ENCODE data around the gene USP54. TPM values are rescaled to one million over a fixed set of nuclear protein-coding genes. Genes with fewer than 3 reads are reported as not detected.

Gene USP54
- total RNA-seq, 4 donors from 2014 or later, result 54.0 to 83.5 (median 65.8) TPM

DNA sequence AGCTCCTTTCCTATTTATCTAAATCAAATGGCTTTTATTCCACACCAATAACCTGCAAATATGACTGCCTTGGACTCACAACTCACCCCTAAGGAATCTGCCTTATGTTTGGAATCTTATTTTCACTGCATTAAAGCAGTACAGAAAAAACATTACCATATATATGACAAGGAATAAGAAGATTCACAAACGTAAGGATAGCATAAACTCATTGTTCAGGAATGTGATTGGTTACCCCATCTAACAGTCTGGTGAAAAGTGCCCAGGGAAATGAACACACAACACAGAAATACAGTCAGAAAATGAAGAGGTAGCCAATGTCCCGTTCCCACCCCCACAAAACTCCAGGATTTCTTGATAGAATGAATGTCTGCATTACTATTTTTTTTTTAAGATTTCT is 97.4 kb downstream of the USP54 start:
- WGBS, 2 donors, result 20% methylated on average over 2 of the region's 2 CpGs
- intact Hi-C loops (cut with DNase I; ENCODE audit: low total_unique reads), result no loop called here
- DNase-seq (ENCODE audit: low spot score in 2 of 2), result no peak
- TF ChIP-seq, protein P1, sequence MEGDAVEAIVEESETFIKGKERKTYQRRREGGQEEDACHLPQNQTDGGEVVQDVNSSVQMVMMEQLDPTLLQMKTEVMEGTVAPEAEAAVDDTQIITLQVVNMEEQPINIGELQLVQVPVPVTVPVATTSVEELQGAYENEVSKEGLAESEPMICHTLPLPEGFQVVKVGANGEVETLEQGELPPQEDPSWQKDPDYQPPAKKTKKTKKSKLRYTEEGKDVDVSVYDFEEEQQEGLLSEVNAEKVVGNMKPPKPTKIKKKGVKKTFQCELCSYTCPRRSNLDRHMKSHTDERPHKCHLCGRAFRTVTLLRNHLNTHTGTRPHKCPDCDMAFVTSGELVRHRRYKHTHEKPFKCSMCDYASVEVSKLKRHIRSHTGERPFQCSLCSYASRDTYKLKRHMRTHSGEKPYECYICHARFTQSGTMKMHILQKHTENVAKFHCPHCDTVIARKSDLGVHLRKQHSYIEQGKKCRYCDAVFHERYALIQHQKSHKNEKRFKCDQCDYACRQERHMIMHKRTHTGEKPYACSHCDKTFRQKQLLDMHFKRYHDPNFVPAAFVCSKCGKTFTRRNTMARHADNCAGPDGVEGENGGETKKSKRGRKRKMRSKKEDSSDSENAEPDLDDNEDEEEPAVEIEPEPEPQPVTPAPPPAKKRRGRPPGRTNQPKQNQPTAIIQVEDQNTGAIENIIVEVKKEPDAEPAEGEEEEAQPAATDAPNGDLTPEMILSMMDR (IDR thresholded peaks at IDR 0.05), result no peak
- no peak for TF ChIP-seq POLR2A (IDR thresholded peaks at IDR 0.05)
- H3K4me3 ChIP-seq (ENCODE audit: low read depth, poor library complexity, severe bottlenecking), result no peak overlapping the region

DNA sequence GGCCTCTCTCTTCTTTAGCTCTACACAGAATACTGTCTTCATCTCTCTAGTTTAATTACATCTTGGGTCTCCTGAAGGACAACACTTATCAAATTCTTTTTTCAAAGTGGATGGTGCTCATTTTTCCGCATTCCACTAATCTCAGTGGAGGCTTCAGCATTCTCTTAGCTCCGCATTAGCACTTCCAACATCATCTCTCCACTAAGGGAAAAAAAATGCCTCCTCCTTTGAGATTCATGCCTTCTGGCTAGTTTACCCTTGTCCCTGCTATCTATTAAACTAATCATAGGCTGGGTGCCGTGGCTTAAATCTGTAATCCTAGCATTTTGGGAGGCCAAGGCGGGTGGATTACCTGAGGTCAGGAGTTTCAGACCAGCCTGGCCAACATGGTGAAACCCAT is 104.5 kb downstream of the USP54 start:
- H3K4me3 ChIP-seq (ENCODE audit: low read depth, poor library complexity, severe bottlenecking), result no peak overlapping the region
- intact Hi-C loops (cut with DNase I; ENCODE audit: low total_unique reads), result no loop called here
- 93 to 97% methylated on average over 4 of the region's 4 CpGs for WGBS, 2 donors
- no peak for TF ChIP-seq POLR2A (IDR thresholded peaks at IDR 0.05)
- TF ChIP-seq, protein P1 (IDR thresholded peaks at IDR 0.05), result no peak
- no peak for DNase-seq (ENCODE audit: low spot score in 2 of 2)

DNA sequence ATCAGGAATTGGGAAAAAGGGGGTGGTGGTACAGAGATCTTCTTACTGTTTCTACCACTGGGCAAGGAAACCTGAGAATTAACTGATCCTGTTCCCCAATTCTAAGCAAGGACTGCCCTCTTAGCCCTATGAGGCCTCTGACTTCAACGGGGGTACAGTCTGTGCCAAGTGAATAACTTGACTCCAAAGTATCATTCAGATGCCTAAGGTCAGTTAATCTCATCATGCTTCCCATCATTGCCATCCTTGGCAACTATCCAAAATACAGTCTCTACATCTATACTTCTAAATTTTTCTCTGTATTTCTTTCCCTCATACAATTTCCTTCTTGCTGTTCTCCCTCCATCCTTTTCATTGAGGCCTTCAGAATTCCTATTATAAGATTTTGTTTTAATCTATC is 105.8 kb downstream of the USP54 start:
- intact Hi-C loops (cut with DNase I; ENCODE audit: low total_unique reads), result no loop called here
- TF ChIP-seq, protein P1 (IDR thresholded peaks at IDR 0.05), result no peak
- no peak for TF ChIP-seq POLR2A (IDR thresholded peaks at IDR 0.05)
- DNase-seq (ENCODE audit: low spot score in 2 of 2), result no peak
- H3K4me3 ChIP-seq (ENCODE audit: low read depth, poor library complexity, severe bottlenecking), result no peak overlapping the region
- WGBS, 2 donors, result 62 to 67% methylated on average over 1 of the region's 1 CpG

DNA sequence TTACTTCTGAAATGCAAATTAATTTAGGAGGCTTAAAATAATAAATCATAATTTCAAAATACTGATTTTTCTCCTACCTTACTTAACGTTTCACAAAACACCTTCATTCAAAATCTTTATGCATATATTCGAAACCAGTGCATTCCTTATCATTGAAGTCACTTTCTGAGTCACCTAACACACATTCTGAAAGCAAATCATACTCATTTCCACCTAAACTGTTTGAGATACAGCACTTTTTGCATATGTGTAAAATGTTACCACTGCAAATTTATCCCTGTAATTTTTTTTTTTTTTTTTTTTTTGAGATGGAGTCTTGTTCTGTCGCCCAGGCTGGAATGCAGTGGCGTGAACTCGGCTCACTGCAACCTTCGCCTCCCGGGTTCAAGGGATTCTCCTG is 111.0 kb downstream of the USP54 start:
- TF ChIP-seq, protein P1 (IDR thresholded peaks at IDR 0.05), result no peak
- no peak for TF ChIP-seq POLR2A (IDR thresholded peaks at IDR 0.05)
- intact Hi-C loops (cut with DNase I; ENCODE audit: low total_unique reads), result no loop called here
- no peak for DNase-seq (ENCODE audit: low spot score in 2 of 2)
- H3K4me3 ChIP-seq (ENCODE audit: low read depth, poor library complexity, severe bottlenecking), result no peak overlapping the region
- 83 to 85% methylated on average over 7 of the region's 7 CpGs for WGBS, 2 donors

DNA sequence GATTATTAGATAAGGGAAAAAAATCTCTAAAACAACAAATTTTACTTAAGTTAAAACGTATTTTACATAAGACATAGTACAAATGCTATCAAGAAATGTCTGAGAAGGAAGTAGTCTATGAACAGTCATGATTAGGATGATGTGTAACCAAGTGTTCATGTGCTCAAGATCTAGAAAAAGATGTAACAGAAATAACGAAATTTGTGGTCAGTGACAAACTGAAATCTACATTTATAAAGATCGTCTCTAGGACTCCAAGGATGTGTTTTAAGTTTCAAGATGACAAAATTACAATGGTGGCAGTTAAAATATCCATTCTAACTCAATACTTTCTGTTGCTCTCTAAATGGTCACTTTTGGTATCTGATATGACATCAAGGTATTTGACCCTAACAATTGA is 112.5 kb downstream of the USP54 start:
- DNase-seq (ENCODE audit: low spot score in 2 of 2), result no peak
- 82 to 86% methylated on average over 3 of the region's 3 CpGs for WGBS, 2 donors
- intact Hi-C loops (cut with DNase I; ENCODE audit: low total_unique reads), result no loop called here
- no peak overlapping the region for H3K4me3 ChIP-seq (ENCODE audit: low read depth, poor library complexity, severe bottlenecking)
- TF ChIP-seq POLR2A (IDR thresholded peaks at IDR 0.05), result no peak
- TF ChIP-seq, protein P1 (IDR thresholded peaks at IDR 0.05), result no peak

DNA sequence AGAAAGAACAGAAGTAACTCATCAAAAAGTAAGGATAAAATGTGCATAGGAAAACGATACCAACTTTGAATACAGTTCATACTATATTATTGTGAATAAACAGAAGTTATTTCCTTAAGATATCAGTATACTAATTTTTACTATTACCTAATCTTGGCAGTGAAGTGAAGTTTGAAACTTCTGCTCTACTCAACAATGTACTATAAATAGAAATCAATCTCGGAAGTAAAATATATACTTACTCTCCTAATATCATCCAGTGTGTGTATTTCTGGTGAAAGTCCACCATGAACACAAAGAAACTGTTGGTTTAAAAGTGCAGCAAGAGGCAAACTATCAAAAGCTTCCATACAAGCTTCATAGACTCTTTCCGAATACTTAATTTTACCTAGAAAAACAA is 119.9 kb downstream of the USP54 start:
- no peak for DNase-seq (ENCODE audit: low spot score in 2 of 2)
- H3K4me3 ChIP-seq (ENCODE audit: low read depth, poor library complexity, severe bottlenecking), result no peak overlapping the region
- TF ChIP-seq, protein P1 (IDR thresholded peaks at IDR 0.05), result no peak
- no peak for TF ChIP-seq POLR2A (IDR thresholded peaks at IDR 0.05)
- intact Hi-C loops (cut with DNase I; ENCODE audit: low total_unique reads), result no loop called here
- 82 to 87% methylated on average over 3 of the region's 3 CpGs for WGBS, 2 donors

Measured in lower leg skin (tissue), 4 donors.